HG03432 (cell line): ENCODE results near the gene ALDH16A1.
A peak's percentile ranks its signal among the peaks of the same experiment; 100 is the strongest.
"Not testable (repeated sequence)": the region's sequence is repeated elsewhere in the genome, so short reads cannot be mapped to it uniquely, and the experiment has no call there.

Experiments
- ATAC-seq: cut with Tn5 transposase; IDR thresholded peaks from one replicate; pipeline ENCODE4 v1.9.1; 2021; ENCODE audit warnings: mild to moderate bottlenecking, moderate library complexity; ENCODE audit not compliant: unreplicated experiment

Gene ALDH16A1

DNA sequence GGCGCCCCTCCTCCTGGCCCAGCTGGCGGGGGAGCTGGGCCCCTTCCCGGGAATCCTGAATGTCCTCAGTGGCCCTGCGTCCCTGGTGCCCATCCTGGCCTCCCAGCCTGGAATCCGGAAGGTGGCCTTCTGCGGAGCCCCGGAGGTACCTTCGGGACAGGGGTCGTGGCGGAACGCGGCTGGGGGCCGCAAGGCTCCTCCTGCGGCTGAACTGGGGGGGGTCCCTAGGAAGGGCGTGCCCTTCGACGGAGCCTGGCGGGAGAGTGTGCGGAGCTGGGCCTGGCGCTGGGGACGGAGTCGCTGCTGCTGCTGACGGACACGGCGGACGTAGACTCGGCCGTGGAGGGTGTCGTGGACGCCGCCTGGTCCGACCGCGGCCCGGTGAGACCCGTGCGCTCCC, 8.6 kb downstream of the ALDH16A1 start:
- ATAC-seq: no peak

DNA sequence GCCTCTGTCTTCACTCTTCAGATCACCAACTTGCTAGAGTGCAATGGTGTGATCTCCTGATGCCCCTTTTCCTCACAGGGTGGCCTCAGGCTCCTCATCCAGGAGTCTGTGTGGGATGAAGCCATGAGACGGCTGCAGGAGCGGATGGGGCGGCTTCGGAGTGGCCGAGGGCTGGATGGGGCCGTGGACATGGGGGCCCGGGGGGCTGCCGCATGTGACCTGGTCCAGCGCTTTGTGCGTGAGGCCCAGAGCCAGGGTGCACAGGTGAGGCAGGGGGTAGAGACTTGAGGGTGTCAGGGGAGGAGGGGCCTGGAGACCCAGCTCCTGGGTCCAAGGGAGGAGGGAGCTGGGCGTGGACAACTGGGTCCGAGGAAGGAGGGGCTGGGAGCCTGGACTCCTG, 9.5 kb downstream of the ALDH16A1 start:
- no peak for ATAC-seq

DNA sequence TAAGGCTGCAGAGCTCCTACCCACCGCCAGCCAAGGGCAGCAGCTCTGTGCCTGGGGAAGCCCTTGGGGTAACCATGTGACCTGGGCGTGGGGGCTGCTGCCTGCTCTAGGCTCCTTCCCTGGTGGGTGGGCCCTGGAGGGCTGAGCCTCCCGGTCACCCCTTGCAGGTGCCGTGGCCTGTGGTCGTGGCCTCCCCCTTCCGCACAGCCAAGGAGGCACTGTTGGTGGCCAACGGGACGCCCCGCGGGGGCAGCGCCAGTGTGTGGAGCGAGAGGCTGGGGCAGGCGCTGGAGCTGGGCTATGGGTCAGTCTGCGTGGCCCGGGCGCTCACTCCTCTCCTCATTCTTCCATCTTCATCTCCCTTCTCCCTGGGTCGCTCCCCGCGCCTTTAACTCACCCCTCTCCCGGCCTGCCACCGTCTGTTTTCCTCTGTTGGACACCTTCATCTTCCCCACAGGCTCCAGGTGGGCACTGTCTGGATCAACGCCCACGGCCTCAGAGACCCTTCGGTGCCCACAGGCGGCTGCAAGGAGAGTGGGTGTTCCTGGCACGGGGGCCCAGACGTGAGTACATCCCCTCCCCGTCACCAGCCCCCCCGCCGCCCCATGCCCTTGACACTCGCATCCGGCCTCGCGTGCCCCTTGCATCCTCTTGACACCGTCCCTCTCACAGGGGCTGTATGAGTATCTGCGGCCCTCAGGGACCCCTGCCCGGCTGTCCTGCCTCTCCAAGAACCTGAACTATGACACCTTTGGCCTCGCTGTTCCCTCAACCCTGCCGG, 11.1 kb downstream of the ALDH16A1 start:
- ATAC-seq: no peak

DNA sequence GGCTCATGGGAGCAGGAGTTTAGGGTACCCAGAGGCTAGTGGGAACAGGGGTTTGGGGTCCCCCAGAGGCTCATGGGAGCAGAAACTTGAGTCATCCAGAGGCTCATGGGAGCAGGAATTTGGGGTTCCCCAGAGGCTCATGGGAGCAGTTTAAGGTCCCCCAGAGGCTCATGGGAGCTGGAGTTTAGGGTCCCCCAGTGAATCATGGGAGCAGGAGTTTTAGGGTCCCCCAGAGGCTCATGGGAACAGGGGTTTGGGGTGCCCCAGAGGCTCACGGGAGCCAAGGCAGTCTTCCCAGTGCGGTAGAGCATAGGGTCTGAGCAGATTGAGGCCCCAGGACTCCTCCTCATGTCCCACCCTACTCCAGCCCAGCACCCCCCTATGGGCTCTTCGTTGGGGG, 12.3 kb downstream of the ALDH16A1 start:
- ATAC-seq: no peak

DNA sequence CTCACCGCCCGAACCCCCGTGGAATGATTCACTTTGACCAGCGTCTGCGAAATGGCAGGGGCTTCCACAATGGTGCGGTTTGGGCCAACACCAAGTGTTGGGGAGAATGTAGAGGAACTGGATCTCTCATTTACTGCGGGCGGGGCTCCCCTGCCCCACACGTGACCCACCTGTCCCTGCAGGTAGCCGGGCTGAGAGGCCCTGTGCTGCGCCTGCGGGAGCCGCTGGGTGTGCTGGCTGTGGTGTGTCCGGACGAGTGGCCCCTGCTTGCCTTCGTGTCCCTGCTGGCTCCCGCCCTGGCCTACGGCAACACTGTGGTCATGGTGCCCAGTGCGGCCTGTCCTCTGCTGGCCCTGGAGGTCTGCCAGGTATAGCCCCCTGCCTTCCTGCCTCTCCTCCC, 15.2 kb downstream of the ALDH16A1 start:
- no peak for ATAC-seq

DNA sequence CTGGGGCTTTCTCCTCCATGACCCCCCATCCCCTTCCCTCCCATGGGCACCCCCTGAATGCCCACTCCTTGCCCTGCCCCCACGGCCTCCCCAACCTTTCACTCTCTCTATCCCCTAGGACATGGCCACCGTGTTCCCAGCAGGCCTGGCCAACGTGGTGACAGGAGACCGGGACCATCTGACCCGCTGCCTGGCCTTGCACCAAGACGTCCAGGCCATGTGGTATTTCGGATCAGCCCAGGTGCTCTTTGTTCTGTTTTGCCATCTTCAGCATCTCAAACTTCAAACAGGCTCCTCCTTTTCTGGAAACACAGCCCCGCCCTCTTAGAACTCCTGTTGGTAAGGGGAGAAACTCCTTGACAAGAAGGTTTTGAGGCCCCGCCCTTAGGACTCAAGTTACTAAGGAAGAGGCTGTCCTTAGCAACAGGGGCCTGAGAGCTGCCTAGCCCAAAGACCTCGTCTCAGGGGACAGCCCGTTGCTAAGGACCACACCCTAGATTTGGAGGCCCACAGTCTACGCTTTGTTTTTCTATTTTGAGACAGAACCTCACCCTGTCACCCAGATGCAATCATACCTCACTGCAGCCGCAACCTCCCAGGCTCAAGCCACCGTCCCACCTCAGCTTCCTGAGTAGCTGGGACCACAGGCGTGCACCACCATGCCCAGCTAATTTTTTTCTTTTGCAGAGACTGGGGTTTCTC, 15.9 kb downstream of the ALDH16A1 start:
- ATAC-seq: peak; percentile 47

DNA sequence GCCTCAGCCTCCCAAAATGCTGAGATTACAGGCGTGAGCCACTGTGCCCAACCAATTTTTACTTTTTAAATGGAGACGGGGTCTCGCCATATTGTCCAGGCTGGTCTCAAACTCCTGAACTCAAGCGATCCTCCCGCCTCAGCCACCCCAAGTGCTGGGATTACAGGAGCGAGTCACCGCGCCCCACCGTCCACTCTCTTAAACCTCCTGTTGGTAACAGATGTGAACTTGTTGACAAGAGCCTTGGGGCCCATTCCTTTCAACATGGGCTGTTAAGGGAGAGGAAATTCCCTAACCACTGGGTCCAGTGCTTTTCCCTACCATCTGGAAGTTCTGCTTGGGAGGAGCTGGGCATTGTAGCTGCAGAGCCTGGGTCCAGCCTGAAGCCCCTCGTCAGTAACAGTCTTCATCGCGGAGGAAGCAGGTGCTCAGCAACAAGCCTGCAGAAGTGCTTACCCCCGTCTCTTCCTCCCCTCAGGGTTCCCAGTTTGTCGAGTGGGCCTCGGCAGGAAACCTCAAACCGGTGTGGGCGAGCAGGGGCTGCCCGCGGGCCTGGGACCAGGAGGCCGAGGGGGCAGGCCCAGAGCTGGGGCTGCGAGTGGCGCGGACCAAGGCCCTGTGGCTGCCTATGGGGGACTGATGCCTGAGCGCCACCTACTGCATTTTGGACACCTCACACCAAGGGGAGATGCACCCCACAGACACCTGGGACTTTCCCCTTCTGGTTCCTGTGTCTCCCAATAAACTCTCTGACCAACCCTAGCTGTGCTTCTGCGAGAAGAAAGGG, 17.0 kb downstream of the ALDH16A1 start:
- ATAC-seq: no peak

DNA sequence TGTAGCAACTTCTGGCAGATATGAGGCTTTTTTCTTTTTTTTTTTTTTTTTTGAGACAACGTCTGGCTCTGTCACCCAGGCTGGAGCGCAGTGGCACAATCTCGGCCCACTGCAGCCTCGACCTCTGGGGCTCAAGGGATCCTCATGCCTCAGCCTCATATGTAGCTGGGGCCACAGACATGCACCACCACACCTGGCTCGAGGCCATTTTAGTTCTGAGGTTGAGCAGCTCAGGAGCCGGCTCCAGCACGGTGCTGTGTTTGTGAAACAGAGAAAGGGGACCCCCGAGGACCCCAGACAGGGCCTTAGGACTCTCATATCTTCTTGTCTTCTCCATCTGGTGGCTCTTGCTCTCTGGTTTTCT, 17.6 kb downstream of the ALDH16A1 start:
- ATAC-seq: no peak

DNA sequence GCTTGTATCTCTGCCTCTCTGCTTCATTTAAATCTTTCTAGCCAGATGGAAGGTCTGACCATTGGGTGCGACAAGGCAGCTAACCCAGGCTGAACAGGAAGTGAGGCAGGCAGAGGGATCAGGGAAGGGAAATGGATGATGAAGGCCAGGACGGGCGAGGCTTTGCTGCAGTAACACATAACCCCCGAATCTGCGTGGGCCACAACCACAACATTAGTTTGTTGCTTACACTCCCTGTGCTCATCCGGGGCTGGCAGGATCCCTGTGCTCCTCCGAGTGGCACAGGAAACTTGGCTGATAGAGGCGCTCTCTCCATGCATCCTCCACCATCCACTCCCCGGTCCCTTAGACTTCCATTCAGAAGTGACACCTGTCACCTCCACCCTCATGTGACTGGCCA, 19.9 kb downstream of the ALDH16A1 start:
- ATAC-seq: no peak

DNA sequence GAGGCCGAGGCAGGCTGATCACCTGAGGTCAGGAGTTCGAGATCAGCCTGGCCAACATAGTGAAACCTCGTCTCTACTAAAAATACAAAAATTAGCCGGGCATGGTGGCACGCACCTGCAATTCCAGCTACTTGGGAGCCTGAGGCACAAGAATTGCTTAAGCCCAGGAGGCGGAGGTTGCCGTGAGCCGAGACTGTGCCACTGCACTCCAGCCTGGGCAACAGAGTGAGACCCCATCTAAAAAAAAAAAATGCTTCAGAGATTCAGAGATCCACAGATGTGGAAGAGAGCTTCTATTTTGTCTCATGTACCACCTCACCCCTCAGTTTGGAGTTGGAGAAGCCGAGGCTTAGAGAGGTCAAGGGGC, 20.5 kb downstream of the ALDH16A1 start:
- ATAC-seq: not testable (repeated sequence)

DNA sequence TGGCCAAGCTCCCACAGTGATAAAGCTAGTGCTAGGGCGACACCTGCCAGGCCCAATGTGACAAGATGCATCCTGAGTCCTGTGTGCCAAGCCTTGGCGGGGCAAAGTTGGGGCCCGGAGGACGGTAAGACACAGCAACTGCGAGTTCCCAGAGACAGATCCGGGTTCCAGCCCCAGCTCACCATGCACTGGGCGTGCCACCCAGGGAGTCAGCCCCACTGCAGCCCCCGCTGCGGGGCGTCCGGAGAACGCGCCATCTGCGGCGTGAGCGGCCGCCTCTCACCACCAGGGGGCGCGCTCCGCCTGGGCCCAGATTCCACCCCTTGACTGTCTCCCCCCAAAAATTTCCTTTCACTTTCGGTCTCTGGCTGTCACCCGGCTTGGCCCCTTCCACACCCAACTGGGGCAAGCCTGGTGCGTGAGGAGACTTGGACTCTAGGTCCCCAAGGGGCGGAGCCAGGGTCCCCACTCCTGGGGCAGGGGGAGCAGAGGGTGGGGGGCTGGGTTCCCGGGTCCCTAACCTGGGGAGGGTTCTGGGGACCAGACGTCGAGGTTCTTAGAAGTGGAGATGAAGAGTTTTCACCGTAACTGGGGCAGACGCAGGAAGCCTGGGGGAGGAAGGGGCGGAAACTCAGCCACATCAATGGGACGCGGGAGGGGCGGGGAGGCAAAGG, 21.0 kb downstream of the ALDH16A1 start, which contains the start of gene FLT3LG:
Gene FLT3LG (plus strand): TSS at position 348 of the 674 bp plus-strand sequence. CDS start 425 bp downstream, outside the sequence.
- peak; percentile 58 for ATAC-seq

DNA sequence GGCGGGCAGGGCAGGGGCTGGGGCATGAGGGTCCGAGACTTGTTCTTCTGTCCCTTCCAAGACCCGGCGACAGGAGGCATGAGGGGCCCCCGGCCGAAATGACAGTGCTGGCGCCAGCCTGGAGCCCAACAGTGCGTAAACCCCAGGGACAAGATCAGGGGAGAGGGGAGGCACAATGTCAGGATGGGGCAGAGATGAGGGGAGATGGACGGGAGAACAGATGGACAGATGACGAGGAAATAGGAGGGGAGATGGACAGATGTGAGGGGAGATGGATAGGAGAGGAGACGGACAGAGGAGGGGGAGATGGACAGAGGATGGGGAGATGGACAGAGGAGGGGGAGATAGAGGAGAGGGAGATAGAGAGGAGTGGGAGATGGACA, 21.5 kb downstream of the ALDH16A1 start:
- ATAC-seq: no peak

DNA sequence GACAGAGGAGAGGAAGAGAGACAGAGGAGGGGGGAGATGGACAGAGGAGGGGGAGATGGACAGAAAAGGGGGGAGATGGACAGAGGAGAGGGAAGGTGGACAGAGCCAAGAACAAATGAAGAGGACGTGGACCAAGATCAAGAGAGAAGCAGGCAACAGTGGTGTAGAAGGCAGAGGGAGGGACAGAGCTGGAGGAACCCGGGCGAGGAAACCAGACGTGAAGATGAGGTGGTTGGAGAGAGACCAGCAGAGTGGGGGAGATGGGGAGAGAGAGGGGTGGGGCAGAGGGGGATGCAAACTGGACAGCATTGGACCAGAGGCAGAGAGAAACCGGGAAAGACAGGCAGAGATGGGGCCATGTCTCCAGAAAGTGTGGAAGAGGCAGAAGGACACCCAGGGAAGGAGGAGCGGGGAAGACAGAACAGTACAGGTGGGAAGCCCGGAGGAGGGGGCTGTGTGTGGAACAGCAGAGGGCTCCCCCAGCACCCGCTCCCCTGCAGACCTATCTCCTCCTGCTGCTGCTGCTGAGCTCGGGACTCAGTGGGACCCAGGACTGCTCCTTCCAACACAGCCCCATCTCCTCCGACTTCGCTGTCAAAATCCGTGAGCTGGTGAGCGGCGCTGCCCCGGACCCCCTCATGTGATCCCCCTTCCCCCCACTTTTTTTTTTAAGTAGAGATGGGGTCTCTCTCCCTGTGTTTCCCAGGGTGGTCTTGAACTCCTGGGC, 22.3 kb downstream of the ALDH16A1 start:
- no peak for ATAC-seq

DNA sequence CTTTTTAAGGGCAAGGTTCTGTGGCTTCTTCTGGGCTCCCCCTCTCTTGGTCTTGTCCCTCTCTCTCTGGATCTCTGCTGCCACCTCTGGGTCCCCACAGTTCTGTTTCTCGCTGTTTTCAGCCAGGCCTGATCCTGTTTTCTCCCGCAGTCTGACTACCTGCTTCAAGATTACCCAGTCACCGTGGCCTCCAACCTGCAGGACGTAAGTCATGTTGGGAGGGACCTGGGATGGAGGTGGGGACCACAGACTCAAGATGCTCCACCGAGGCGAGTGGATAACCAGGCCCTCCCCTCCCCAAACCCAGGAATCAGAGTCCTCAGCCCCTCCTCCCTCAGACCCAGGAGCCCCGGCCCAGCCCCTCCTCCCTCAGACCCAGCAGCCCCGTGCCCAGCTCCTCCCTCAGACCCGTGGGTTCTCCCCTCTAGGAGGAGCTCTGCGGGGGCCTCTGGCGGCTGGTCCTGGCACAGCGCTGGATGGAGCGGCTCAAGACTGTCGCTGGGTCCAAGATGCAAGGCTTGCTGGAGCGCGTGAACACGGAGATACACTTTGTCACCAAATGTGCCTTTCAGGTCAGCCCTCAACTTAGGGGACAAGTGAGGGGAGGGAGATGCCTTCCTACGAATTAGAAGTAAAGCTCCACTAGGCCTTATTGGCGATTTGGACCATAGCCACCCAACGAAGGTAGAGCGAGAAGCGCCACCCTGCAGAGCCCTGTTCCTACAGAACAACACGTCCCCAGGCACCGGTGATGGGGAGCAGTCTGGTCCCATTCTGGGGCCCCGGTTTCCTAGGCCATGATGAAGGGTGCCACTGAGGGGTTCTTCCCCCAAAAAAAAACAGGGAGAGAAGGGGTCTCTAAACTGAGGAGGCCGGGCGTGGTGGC, 23.2 kb downstream of the ALDH16A1 start:
- no peak for ATAC-seq

DNA sequence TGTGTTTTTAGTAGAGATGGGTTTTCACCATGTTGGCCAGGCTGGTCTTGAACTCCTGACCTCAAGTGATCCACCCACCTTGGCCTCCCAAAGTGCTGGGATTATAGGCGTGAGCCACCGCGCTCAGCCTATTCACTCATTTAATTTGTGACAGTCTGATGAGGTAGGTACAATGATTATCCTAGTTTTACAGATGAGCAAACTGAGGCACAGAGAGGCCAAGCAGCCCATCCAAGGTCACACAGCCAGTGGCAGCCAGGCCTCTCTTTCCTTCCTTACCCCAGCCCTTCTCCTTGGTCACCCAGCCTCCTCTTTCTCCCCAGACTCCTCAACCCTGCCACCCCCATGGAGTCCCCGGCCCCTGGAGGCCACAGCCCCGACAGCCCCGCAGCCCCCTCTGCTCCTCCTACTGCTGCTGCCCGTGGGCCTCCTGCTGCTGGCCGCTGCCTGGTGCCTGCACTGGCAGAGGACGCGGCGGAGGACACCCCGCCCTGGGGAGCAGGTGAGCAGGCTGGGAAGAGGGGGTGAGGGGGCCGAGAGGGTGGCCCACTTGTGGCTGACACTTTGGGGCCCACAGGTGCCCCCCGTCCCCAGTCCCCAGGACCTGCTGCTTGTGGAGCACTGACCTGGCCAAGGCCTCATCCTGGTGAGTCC, 27.1 kb downstream of the ALDH16A1 start:
- no peak for ATAC-seq

DNA sequence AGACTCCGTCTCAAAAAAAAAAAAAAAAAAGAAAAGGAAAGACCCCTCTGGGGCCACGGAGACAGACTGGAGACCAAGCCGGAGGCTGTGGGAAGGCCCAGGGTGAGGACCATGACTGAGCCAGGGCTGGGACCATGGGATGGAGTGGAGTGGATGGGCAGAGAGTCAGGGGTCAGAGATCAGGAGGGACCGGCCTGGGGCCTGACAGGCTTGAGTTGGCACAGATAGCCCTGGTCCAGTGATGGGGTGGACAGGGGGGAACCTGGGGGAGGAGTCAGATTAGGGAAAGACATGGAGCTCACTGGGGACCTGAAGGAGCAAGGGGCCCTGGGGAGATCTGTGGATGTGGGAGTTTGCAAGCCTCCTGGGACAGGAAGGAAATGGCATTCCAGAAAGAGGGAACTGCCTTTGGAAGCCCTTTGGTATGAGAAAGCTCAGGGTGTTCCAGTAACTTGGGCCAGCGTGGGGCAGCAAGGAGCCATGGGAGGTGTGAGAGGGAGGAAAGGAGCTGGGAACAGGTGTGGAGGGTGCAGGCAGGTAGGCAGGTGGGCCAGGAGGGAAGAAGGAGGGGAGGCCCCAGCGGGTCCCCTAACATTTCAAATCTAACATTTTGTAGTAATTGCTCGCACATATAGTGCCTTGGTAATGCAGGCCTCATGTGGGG, 28.1 kb downstream of the ALDH16A1 start:
- no peak for ATAC-seq

DNA sequence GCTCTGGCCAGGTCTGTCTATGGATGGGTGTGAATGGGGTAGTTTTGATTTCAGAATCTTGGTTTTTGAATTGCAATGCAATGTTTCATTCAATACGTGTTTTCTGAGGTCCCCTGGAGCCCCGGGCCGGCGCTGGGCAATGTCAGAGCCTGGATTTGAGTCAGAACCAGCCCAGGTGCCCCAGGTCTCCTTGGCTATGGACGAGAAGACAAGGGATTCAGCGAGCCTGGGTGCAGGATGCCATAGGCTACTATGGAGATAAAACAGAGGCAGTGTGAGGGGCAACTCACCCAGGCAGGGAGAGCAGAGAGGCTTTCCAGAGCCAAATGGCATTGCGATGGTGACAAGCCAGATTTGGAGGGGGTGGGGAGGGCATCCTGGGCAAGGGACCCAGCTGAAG, 33.2 kb downstream of the ALDH16A1 start:
- ATAC-seq: no peak

DNA sequence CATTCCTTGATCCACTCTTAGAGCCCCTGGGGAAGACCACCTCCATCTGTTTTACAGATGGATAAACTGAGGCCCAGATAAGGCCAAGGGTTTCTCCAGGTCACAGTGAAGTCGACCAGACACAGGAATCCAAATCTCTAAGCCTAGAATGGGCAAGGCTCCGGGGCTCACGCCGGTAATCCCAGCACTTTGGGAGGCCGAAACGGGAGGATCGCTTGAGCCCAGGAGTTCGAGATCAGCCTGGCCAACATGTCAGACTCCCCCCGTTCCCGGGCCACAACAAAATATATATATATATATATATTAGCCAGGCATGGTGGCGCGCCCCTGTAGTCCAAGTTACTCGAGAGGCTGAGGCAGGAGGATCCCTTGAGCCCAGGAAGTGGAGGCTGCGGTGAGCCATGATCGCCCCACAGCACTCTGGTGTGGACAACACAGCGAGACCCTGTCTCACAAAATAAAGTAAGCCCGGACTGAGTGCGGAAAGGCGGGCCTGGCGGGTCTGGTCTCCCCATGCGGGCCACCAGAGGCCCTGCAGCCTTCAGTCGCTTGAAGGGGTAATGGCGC, 33.8 kb downstream of the ALDH16A1 start:
- no peak for ATAC-seq
